Stimulated activated CD4-positive, alpha-beta T cell treated with anti-CD3 and anti-CD28 coated beads, Interleukin-1b, Interleukin-23, amount 100 ng/mL, for 24 hours (primary cell): Measurements from ENCODE around the gene ZNF345.

Source experiments
- DNase-seq, 4 experiments: peaks; one replicate each; pipeline ENCODE4 v3.0.0-alpha.2; 2020; ENCODE audit warnings: low read depth in 4 of 4, low spot score in 1 of 4

Gene ZNF345

GRCh38 chr19:36916991-36917390 is 66.3 kb downstream of the ZNF345 start:
- no peak for DNase-seq

GRCh38 chr19:36918090-36918489 is 67.4 kb downstream of the ZNF345 start:
- DNase-seq = no peak
